Sigmoid colon (tissue), 7 donors: ENCODE data around the gene PARVB. TPM values are rescaled to one million over a fixed set of nuclear protein-coding genes. Genes with fewer than 3 reads are reported as not detected.

ENCODE experiments used
- DNase-seq: peaks from one replicate; pipeline ENCODE4 v3.0.0-alpha.2; 2019
- H3K27ac ChIP-seq, 4 donors: fragments of 200-600 bp; sonication (generic); one replicate each; pipeline ENCODE4 v1.5.1; 2016 to 2019; ENCODE audit warnings: mild to moderate bottlenecking in 1 of 4
- H3K27me3 ChIP-seq, 3 donors: fragments of 200-600 bp; sonication (generic); one replicate each; pipeline ENCODE4 v1.5.1; 2019; ENCODE audit warnings: mild to moderate bottlenecking in 1 of 3
- H3K36me3 ChIP-seq, 4 donors: fragments of 200-600 bp; sonication (generic); one replicate each; pipeline ENCODE4 v1.5.1; 2016 to 2019
- H3K4me1 ChIP-seq, 4 donors: fragments of 200-600 bp; sonication (generic); one replicate each; pipeline ENCODE4 v1.5.1; 2017 to 2019
- H3K4me3 ChIP-seq, 4 donors: fragments of 200-600 bp; sonication (generic); one replicate each; pipeline ENCODE4 v1.5.1; 2017 to 2019; ENCODE audit warnings: mild to moderate bottlenecking in 2 of 4, moderate library complexity in 1 of 4
- H3K9me3 ChIP-seq, 4 donors: fragments of 200-600 bp in 3 of 4; sonication (generic) in 3 of 4; one replicate each; pipeline versions ENCODE4 v1.5.1 to v1.6.1; 2013 to 2019
- EP300 ChIP-seq, 4 donors: sonication (generic); formaldehyde crosslinking; IDR thresholded peaks; one replicate each; pipeline ENCODE4 v1.6.1; 2017; ENCODE audit warnings: antibody characterized with exemption in 4 of 4
- POLR2A ChIP-seq, 2 donors: fragments of 450-650 bp; IDR thresholded peaks; one replicate each; pipeline ENCODE4 v1.6.1; 2016; ENCODE audit warnings: antibody characterized with exemption in 2 of 2, mild to moderate bottlenecking in 2 of 2, moderate library complexity in 2 of 2
- POLR2AphosphoS5 ChIP-seq, 4 donors: sonication (generic); formaldehyde crosslinking; IDR thresholded peaks; one replicate each; pipeline ENCODE4 v1.6.1; 2017; ENCODE audit warnings: antibody characterized with exemption in 4 of 4
- WGBS, 2 donors: extraction: QIAGEN DNeasy Blood & Tissue Kit; methylation state at CpG; one replicate each; pipeline ENCODE4 v1.1.7; 2013; 5-methylcytosine and 5-hydroxymethylcytosine counted together
- intact Hi-C: fragments of 100-400 bp; cut with DNase I; formaldehyde crosslinking; loops from one replicate; pipeline ENCODE4 v1.15.1; 2023
- polyA plus RNA-seq, 3 donors: library from polyadenylated mRNA; stranded (reverse); fragments of 200-250 nt; gene quantifications; one replicate each; pipeline ENCODE4 v1.2.3, GENCODE V29; 2013
- total RNA-seq, 4 donors: library from RNA; depleted of rRNA; stranded (reverse); fragments of >200 nt; gene quantifications; one replicate each; pipeline ENCODE4 v1.1.0, GENCODE V29; 2016
- TF ChIP-seq, protein P1 (sequence below), 4 experiments: fragments of 450-650 bp in 3 of 4; fragments of 200-600 bp in 1 of 4; IDR thresholded peaks; one replicate each; pipeline ENCODE4 v1.5.1; 2016 to 2019; ENCODE audit warnings: antibody characterized with exemption in 4 of 4, mild to moderate bottlenecking in 3 of 4, moderate library complexity in 2 of 4
- donor health status: healthy with polysubstance abuse.
- donor health status: Bipolar disorder and iron deficiency.
- donor health status: healthy.

The PARVB gene
- total and polyA plus RNA-seq, 7 donors: 6.9 to 21.6 (median 18.9) TPM

DNA sequence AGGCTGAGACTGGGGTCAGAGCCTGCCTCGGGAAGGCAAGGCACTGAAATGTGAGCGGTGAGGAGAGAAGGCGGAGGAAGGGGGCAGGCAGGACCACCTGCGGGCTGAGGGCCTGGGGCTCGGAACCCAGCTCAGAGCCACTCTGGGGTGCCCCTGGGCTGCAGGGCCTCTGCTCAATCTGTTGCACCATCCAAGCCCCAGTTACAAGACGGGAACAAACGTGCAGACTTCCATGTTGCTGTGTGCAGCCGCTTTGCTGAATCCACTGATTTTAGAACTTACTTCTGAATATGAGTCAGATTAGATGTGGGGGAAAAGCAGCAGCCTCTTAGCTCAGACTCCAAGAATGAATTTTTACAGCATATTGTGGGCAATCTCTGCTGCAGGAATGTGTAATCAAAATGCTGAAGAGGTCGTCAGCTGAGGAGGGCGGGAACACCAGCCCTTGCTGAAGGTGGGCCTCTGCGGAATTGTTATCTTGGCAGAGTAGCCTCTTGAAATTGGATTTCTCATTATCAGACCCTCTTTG lies 178.2 kb downstream of the PARVB start:
- H3K36me3 ChIP-seq: no peaks in the 10 kb centered on the region
- peak; percentile 42 for DNase-seq
- intact Hi-C loops: no loop called here
- no peaks in the 10 kb centered on the region for H3K9me3 ChIP-seq
- no peaks in the 10 kb centered on the region for H3K27me3 ChIP-seq
- H3K4me3 ChIP-seq: no peak overlapping the region
- WGBS, 2 donors: 71 to 79% methylated on average over 11 of the region's 11 CpGs
- TF ChIP-seq POLR2AphosphoS5 (IDR thresholded peaks at IDR 0.05): no peak
- TF ChIP-seq POLR2A (IDR thresholded peaks at IDR 0.05): no peak
- TF ChIP-seq, protein P1, sequence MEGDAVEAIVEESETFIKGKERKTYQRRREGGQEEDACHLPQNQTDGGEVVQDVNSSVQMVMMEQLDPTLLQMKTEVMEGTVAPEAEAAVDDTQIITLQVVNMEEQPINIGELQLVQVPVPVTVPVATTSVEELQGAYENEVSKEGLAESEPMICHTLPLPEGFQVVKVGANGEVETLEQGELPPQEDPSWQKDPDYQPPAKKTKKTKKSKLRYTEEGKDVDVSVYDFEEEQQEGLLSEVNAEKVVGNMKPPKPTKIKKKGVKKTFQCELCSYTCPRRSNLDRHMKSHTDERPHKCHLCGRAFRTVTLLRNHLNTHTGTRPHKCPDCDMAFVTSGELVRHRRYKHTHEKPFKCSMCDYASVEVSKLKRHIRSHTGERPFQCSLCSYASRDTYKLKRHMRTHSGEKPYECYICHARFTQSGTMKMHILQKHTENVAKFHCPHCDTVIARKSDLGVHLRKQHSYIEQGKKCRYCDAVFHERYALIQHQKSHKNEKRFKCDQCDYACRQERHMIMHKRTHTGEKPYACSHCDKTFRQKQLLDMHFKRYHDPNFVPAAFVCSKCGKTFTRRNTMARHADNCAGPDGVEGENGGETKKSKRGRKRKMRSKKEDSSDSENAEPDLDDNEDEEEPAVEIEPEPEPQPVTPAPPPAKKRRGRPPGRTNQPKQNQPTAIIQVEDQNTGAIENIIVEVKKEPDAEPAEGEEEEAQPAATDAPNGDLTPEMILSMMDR (IDR thresholded peaks at IDR 0.05): no peak
- TF ChIP-seq EP300 (IDR thresholded peaks at IDR 0.05): no peak
- peaks cover 0 to 20% (median 11%) of the 10 kb centered on the region in 4 donors for H3K4me1 ChIP-seq
- no peak overlapping the region for H3K27ac ChIP-seq

DNA sequence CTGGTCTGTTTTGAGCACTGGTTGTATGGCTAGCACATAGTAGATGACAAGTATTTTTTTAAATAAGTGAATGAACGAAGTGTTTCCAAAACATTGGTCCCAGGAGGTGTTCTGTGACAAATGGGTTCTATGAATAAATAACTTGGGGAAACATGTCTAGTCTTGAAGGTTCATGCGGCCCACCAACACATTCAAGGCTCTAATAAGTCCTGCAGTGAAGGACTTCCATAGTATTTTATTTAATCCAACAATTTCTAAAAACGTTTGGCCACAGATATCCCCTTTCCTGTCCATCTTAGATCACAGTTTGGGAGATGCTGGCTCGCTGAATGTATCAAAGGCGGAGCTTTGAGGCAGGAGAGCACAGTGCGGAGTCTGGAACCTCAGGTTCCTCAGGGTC lies 179.1 kb downstream of the PARVB start:
- 48 to 57% methylated on average over 6 of the region's 6 CpGs for WGBS, 2 donors
- H3K9me3 ChIP-seq: no peaks in the 10 kb centered on the region
- H3K27me3 ChIP-seq: no peaks in the 10 kb centered on the region
- H3K36me3 ChIP-seq: no peaks in the 10 kb centered on the region
- DNase-seq: peak; percentile 9
- peaks cover 0 to 20% (median 11%) of the 10 kb centered on the region in 4 donors for H3K4me1 ChIP-seq
- no peak for TF ChIP-seq POLR2A (IDR thresholded peaks at IDR 0.05)
- no peak for TF ChIP-seq POLR2AphosphoS5 (IDR thresholded peaks at IDR 0.05)
- TF ChIP-seq EP300 (IDR thresholded peaks at IDR 0.05): no peak
- TF ChIP-seq, protein P1 (IDR thresholded peaks at IDR 0.05): no peak
- H3K27ac ChIP-seq: no peak overlapping the region
- intact Hi-C loops: no loop called here
- no peak overlapping the region for H3K4me3 ChIP-seq

DNA sequence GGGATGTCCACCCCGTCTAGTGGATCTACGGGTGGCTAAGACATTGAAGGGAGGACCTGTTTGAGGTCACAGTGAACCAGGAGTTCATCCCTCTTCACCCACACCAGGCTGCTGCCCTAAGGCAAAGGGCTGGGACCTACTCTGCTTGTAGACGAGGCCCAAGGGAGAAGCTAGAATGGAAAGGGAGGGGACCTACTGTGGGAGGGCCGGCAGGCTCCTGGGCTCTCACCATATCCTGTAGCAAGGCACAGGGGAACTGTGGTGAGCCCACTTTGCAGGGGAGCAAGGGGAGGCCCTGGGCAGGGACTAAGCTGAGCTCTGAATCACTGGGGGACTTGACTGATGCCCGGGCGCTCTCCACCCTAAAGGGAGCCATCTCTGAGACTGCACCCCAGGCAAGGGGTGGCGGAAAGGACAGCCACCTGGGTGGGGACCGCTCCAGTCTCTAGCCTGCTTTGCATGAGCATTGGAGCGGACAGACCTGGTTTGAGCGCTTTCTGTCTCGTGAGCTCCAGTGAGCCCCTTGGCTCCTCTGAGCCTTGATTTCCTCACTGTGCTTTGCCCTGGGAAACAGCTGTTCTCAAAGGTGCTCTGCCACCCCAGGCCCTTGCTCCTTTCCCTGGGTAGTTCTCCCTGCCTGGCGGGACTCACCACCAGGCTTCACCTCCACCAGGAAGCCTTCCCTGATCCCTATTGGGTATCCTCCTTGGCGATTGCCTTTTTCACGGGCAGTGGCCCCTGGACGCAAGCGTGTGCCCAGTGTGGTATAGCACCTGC lies 180.8 kb downstream of the PARVB start:
- no peaks in the 10 kb centered on the region for H3K36me3 ChIP-seq
- H3K27me3 ChIP-seq: no peaks in the 10 kb centered on the region
- TF ChIP-seq, protein P1 (IDR thresholded peaks at IDR 0.05): no peak
- TF ChIP-seq POLR2A (IDR thresholded peaks at IDR 0.05) (no peak), EP300 (IDR thresholded peaks at IDR 0.05) (no peak), POLR2AphosphoS5 (IDR thresholded peaks at IDR 0.05) (no peak)
- intact Hi-C loops: no loop called here
- peaks cover 0 to 17% (median 10%) of the 10 kb centered on the region in 4 donors for H3K4me1 ChIP-seq
- no peak overlapping the region for H3K4me3 ChIP-seq
- peak; percentile 46 for DNase-seq
- 80 to 83% methylated on average over 16 of the region's 16 CpGs for WGBS, 2 donors
- H3K27ac ChIP-seq: no peak overlapping the region
- peaks cover 0 to 5% (median 0%) of the 10 kb centered on the region in 4 donors for H3K9me3 ChIP-seq

DNA sequence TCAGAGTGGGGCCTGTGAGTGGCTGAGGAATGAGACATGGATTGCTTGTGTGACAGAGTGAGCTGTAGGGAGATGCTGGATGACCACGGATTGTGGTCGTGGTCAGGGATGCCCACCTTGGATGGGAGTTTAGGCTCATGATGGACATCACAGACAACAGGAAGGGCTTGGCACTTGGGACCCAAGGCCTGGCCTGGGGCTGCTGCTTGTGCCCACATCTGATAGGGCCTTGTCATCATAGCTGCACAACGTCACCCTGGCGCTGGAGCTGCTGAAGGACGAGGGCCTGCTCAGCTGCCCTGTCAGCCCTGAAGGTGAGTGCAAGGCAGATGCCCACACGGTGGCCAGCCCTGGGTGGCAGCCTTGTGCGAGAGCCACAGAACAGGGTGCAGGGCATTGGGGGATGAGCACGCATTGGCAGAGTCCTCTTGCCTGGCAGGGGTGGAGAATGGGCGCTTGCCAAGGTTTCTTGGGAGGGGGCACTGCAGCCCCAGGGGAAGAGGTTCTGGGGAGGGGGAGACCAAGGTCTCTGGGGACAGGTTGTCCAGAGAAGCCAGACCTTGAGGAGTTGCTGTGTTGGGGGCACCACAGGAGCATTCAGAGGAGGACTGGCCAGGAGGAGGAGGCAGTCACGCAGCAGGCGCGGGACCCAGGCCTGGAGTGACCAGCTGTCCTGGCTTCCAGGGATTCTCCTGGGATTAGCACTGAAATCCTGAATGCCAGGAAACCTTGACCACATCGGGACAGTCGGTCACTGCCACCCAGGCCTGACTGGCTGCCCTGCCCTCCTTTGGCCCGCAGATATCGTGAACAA lies 181.6 kb downstream of the PARVB start:
- DNase-seq: peak; percentile 60
- no peaks in the 10 kb centered on the region for H3K36me3 ChIP-seq
- no peaks in the 10 kb centered on the region for H3K27me3 ChIP-seq
- peaks cover 0 to 17% (median 7%) of the 10 kb centered on the region in 4 donors for H3K4me1 ChIP-seq
- H3K4me3 ChIP-seq: no peak overlapping the region
- intact Hi-C loops: no loop called here
- 89 to 93% methylated on average over 16 of the region's 16 CpGs for WGBS, 2 donors
- TF ChIP-seq POLR2A (IDR thresholded peaks at IDR 0.05) (no peak), POLR2AphosphoS5 (IDR thresholded peaks at IDR 0.05) (no peak), EP300 (IDR thresholded peaks at IDR 0.05) (no peak)
- TF ChIP-seq, protein P1 (IDR thresholded peaks at IDR 0.05): no peak
- H3K9me3 ChIP-seq: peaks cover 0 to 5% (median 0%) of the 10 kb centered on the region in 4 donors
- H3K27ac ChIP-seq: no peak overlapping the region
